ENCODE data around the gene TRMT44. TPM values are rescaled to one million over a fixed set of nuclear protein-coding genes. Genes with fewer than 3 reads are reported as not detected.
A peak's percentile ranks its signal among the peaks of the same experiment; 100 is the strongest.

TRMT44 gene
- total and polyA plus RNA-seq, 2 of the 13 experiments (the other 11 are each of a cell fraction or from before 2014, with no cell fraction given) = 5.8 to 8.6 TPM

DNA sequence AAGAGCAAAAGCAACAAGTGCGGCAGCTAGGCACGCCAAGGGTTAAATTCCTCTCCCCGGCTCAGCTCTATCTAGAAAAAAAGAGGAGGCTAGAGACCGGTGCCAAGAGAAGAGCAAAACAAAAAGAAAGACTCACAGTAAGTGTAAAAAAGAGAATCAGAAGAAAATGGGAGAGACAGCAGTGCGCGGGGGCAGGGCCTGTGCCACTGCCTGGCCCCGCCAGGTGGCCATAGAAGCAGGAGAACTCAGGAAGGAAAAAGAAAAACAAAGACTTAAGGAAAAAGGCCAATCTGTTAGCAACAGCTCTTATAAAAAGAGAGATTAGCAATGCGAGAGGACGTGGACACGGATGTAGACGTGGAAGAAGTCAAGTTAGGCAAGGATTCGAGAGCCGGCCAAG is 3.3 kb upstream of the TRMT44 start:
- no TSS peak for BruUV-seq (replicated peaks)

DNA sequence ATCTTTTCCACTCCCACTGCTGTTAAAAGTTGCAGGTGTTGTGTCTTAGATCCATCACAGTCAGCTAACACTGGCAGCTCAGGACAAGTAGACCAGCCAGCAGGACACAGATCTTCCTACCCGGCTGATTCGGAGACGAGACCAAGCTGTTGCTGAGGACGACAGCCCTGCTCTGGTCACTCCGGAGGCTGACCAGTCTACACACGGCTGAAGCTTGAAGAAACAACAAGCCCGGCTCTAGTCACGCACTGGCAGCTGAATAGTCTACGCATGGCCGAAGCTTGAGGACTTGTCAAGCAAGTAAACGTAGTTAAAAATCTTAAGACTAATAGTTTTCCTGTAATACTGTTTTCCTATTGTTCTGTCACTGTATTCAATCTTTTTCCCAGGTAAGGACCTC is 1.8 kb upstream of the TRMT44 start:
- WGBS (ENCODE audit: low lambda C conversion rate) = 96% methylated on average over 7 of the region's 11 CpGs
- TF ChIP-seq SMAD3 (CRISPR knock-in tag; IDR thresholded peaks at IDR 0.05) (no peak), ZNF766 (CRISPR knock-in tag; IDR thresholded peaks at IDR 0.05; ENCODE audit: borderline replicate concordance) (no peak), ZNF235 (CRISPR knock-in tag; IDR thresholded peaks at IDR 0.05; ENCODE audit: borderline replicate concordance) (no peak), ZBTB20 (CRISPR knock-in tag; IDR thresholded peaks at IDR 0.05; ENCODE audit: borderline replicate concordance, low read depth) (no peak), HDAC6 (IDR thresholded peaks at IDR 0.05; ENCODE audit: low read depth, low read length) (no peak), GTF2F1 (IDR thresholded peaks at IDR 0.05; ENCODE audit: low read length) (no peak)
- TF ChIP-seq, protein P1, sequence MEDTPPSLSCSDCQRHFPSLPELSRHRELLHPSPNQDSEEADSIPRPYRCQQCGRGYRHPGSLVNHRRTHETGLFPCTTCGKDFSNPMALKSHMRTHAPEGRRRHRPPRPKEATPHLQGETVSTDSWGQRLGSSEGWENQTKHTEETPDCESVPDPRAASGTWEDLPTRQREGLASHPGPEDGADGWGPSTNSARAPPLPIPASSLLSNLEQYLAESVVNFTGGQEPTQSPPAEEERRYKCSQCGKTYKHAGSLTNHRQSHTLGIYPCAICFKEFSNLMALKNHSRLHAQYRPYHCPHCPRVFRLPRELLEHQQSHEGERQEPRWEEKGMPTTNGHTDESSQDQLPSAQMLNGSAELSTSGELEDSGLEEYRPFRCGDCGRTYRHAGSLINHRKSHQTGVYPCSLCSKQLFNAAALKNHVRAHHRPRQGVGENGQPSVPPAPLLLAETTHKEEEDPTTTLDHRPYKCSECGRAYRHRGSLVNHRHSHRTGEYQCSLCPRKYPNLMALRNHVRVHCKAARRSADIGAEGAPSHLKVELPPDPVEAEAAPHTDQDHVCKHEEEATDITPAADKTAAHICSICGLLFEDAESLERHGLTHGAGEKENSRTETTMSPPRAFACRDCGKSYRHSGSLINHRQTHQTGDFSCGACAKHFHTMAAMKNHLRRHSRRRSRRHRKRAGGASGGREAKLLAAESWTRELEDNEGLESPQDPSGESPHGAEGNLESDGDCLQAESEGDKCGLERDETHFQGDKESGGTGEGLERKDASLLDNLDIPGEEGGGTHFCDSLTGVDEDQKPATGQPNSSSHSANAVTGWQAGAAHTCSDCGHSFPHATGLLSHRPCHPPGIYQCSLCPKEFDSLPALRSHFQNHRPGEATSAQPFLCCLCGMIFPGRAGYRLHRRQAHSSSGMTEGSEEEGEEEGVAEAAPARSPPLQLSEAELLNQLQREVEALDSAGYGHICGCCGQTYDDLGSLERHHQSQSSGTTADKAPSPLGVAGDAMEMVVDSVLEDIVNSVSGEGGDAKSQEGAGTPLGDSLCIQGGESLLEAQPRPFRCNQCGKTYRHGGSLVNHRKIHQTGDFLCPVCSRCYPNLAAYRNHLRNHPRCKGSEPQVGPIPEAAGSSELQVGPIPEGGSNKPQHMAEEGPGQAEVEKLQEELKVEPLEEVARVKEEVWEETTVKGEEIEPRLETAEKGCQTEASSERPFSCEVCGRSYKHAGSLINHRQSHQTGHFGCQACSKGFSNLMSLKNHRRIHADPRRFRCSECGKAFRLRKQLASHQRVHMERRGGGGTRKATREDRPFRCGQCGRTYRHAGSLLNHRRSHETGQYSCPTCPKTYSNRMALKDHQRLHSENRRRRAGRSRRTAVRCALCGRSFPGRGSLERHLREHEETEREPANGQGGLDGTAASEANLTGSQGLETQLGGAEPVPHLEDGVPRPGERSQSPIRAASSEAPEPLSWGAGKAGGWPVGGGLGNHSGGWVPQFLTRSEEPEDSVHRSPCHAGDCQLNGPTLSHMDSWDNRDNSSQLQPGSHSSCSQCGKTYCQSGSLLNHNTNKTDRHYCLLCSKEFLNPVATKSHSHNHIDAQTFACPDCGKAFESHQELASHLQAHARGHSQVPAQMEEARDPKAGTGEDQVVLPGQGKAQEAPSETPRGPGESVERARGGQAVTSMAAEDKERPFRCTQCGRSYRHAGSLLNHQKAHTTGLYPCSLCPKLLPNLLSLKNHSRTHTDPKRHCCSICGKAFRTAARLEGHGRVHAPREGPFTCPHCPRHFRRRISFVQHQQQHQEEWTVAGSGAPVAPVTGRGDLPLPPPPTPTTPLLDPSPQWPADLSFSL (CRISPR knock-in tag; IDR thresholded peaks at IDR 0.05) = no peak
- TF ChIP-seq, protein P2, sequence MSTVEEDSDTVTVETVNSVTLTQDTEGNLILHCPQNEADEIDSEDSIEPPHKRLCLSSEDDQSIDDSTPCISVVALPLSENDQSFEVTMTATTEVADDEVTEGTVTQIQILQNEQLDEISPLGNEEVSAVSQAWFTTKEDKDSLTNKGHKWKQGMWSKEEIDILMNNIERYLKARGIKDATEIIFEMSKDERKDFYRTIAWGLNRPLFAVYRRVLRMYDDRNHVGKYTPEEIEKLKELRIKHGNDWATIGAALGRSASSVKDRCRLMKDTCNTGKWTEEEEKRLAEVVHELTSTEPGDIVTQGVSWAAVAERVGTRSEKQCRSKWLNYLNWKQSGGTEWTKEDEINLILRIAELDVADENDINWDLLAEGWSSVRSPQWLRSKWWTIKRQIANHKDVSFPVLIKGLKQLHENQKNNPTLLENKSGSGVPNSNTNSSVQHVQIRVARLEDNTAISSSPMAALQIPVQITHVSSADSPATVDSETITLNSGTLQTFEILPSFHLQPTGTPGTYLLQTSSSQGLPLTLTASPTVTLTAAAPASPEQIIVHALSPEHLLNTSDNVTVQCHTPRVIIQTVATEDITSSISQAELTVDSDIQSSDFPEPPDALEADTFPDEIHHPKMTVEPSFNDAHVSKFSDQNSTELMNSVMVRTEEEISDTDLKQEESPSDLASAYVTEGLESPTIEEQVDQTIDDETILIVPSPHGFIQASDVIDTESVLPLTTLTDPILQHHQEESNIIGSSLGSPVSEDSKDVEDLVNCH (CRISPR knock-in tag; IDR thresholded peaks at IDR 0.05) = no peak

More for the DNA sequence above, 3.3 kb upstream of the TRMT44 start:
- no peaks in the 10 kb centered on the region for H3K9me3 ChIP-seq (ENCODE audit: low read length)
- H3K27ac ChIP-seq (ENCODE audit: extremely low read length, insufficient read depth, low read length) = no peak overlapping the region
- H2AFZ ChIP-seq (ENCODE audit: low read length) = no peak overlapping the region
- ATAC-seq (no peak), FAIRE-seq (no peak), DNase-seq (ENCODE audit: low spot score) (no peak)
- whole genome bisulfite sequencing (ENCODE audit: low lambda C conversion rate) = 94% methylated on average over 13 of the region's 13 CpGs
- ChIA-PET CTCF (ENCODE audit: low intra/inter-chr PET ratio, low total read pairs) (no interaction called here), POLR2A (interaction anchor here (4.8 kb wide), 1 partner anchor 9 kb away, joined by 30 read pairs; no protein-coding TSS in a partner anchor)
- no peaks in the 10 kb centered on the region for H4K20me1 ChIP-seq (ENCODE audit: insufficient read depth, low read length)
- H3K4me3 ChIP-seq (replicated peaks in 1 of 3; ENCODE audit: insufficient read depth in 1 of 3, low read depth in 2 of 3, low read length in 3 of 3) = no peak overlapping the region
- H3K79me2 ChIP-seq (ENCODE audit: insufficient read depth, low read length) = peaks cover 30% of the 10 kb centered on the region
- no peak for TF ChIP-seq ZNF766 (CRISPR knock-in tag; IDR thresholded peaks at IDR 0.05; ENCODE audit: borderline replicate concordance)
- TF ChIP-seq ZNF652 (CRISPR knock-in tag; IDR thresholded peaks at IDR 0.05; ENCODE audit: borderline replicate concordance, low read depth) = peak; percentile 52; the same call in 1 of the 2 replicates
- H3K27me3 ChIP-seq (ENCODE audit: control insufficient read depth in 1 of 2, insufficient read depth in 2 of 2, low read length in 2 of 2) = no peaks in the 10 kb centered on the region; a peak in 1 of 5 replicates
- in situ Hi-C loops (cut with HindIII; ENCODE audit: extremely low pct_ligation_motif_present, low pct_unique_long_range_greater_than_20kb) = no loop called here
- H3K36me3 ChIP-seq (replicated peaks in 1 of 2; ENCODE audit: control insufficient read depth in 1 of 2, insufficient read depth in 2 of 2, low read length in 2 of 2) = no peaks in the 10 kb centered on the region; a peak in 1 of 5 replicates
- no peak overlapping the region for H3K4me2 ChIP-seq (ENCODE audit: low read depth, low read length)
- no peak overlapping the region for H3K9ac ChIP-seq (ENCODE audit: insufficient read depth, low read depth, low read length)
- intact Hi-C loops (cut with micrococcal nuclease; ENCODE audit: unreplicated experiment) = no loop called here
- peaks cover 18% of the 10 kb centered on the region for H3K4me1 ChIP-seq (ENCODE audit: insufficient read depth, low read length)

More for the DNA sequence above, 1.8 kb upstream of the TRMT44 start:
- no peaks in the 10 kb centered on the region for H3K9me3 ChIP-seq (ENCODE audit: low read length)
- peaks cover 45% of the 10 kb centered on the region for H3K79me2 ChIP-seq (ENCODE audit: insufficient read depth, low read length)
- H3K4me1 ChIP-seq (ENCODE audit: insufficient read depth, low read length) = peaks cover 33% of the 10 kb centered on the region
- no peak overlapping the region for H2AFZ ChIP-seq (ENCODE audit: low read length)
- peak overlapping the region; percentile 77 for H3K4me2 ChIP-seq (ENCODE audit: low read depth, low read length)
- H4K20me1 ChIP-seq (ENCODE audit: insufficient read depth, low read length) = no peaks in the 10 kb centered on the region
- no peaks in the 10 kb centered on the region; a peak in 1 of 5 replicates for H3K27me3 ChIP-seq (ENCODE audit: control insufficient read depth in 1 of 2, insufficient read depth in 2 of 2, low read length in 2 of 2)
- in situ Hi-C loops (cut with HindIII; ENCODE audit: extremely low pct_ligation_motif_present, low pct_unique_long_range_greater_than_20kb) (no loop called here), intact Hi-C loops (cut with micrococcal nuclease; ENCODE audit: unreplicated experiment) (no loop called here)
- ATAC-seq (no peak), DNase-seq (ENCODE audit: low spot score) (no peak), FAIRE-seq (no peak)
- no peak overlapping the region for H3K27ac ChIP-seq (ENCODE audit: extremely low read length, insufficient read depth, low read length)
- H3K36me3 ChIP-seq (replicated peaks in 1 of 2; ENCODE audit: control insufficient read depth in 1 of 2, insufficient read depth in 2 of 2, low read length in 2 of 2) = peaks cover 0 to 1% of the 10 kb centered on the region in 2 experiments; a peak in 1 of 5 replicates
- no TSS peak for BruUV-seq (replicated peaks)
- ChIA-PET CTCF (ENCODE audit: low intra/inter-chr PET ratio, low total read pairs) (no interaction called here), POLR2A (interaction anchor here (4.8 kb wide), 1 partner anchor 11 kb away, joined by 30 read pairs; no protein-coding TSS in a partner anchor)
- H3K9ac ChIP-seq (ENCODE audit: insufficient read depth, low read depth, low read length) = no peak overlapping the region
- no peak overlapping the region for H3K4me3 ChIP-seq (replicated peaks in 1 of 3; ENCODE audit: insufficient read depth in 1 of 3, low read depth in 2 of 3, low read length in 3 of 3)
